PC-3 (cell line): ENCODE results near the gene POLRMT.
"Not testable (repeated sequence)": the region's sequence is repeated elsewhere in the genome, so short reads cannot be mapped to it uniquely, and the experiment has no call there.

Experiments used
- EZH2 ChIP-seq: fragments of 300-600 bp; sonication (generic); IDR thresholded peaks from one replicate; pipeline ENCODE4 v1.6.1; 2017; ENCODE audit warnings: antibody characterized with exemption, mild to moderate bottlenecking, low read length; ENCODE audit not compliant: unreplicated experiment
- TF ChIP-seq, protein P1 (sequence below): fragments of 300-600 bp; sonication (generic); conservative IDR thresholded peaks from 2 replicates; pipeline ENCODE4 v1.5.1; 2017; ENCODE audit warnings: antibody characterized with exemption, low read depth, mild to moderate bottlenecking, low read length

DNA sequence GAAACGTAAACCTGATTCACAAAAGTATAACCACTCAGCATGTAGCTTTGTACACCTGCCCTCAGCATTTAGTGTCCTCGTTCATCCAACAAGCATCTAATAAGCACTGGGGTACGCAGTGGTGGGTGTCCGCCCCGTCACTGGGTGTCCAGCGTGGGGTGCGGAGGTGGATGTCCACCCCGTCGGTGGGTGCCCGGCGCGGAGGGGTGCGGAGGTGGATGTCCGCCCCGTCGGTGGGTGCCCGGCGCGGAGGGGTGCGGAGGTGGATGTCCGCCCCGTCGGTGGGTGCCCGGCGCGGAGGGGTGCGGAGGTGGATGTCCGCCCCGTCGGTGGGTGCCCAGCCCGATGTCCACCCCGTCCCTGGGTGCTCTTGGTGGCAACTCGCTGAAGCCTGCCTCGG is 48.2 kb downstream of the POLRMT start:
- TF ChIP-seq, protein P1, sequence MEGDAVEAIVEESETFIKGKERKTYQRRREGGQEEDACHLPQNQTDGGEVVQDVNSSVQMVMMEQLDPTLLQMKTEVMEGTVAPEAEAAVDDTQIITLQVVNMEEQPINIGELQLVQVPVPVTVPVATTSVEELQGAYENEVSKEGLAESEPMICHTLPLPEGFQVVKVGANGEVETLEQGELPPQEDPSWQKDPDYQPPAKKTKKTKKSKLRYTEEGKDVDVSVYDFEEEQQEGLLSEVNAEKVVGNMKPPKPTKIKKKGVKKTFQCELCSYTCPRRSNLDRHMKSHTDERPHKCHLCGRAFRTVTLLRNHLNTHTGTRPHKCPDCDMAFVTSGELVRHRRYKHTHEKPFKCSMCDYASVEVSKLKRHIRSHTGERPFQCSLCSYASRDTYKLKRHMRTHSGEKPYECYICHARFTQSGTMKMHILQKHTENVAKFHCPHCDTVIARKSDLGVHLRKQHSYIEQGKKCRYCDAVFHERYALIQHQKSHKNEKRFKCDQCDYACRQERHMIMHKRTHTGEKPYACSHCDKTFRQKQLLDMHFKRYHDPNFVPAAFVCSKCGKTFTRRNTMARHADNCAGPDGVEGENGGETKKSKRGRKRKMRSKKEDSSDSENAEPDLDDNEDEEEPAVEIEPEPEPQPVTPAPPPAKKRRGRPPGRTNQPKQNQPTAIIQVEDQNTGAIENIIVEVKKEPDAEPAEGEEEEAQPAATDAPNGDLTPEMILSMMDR = not testable (repeated sequence)
- not testable (repeated sequence) for TF ChIP-seq EZH2
